Ovary (tissue), 3 donors: ENCODE measurements around the gene C7orf33.

Source experiments
- EP300 ChIP-seq: sonication (generic); formaldehyde crosslinking; IDR thresholded peaks from one replicate; pipeline ENCODE4 v1.6.1; 2017; ENCODE audit warnings: antibody characterized with exemption
- POLR2A ChIP-seq: fragments of 450-650 bp; IDR thresholded peaks from one replicate; pipeline ENCODE4 v1.6.1; 2017; ENCODE audit warnings: antibody characterized with exemption, mild to moderate bottlenecking, moderate library complexity
- TF ChIP-seq, protein P1 (sequence below), 3 donors: fragments of 450-650 bp in 2 of 3; fragments of 200-600 bp in 1 of 3; IDR thresholded peaks; one replicate each; pipeline versions ENCODE4 v1.5.1 to v1.8.0; 2016 to 2022; ENCODE audit warnings: antibody characterized with exemption in 3 of 3, mild to moderate bottlenecking in 1 of 3
- donor health status: DM: no; HTN: no; CAD: no.

GRCh38 chr7:148567524-148567923, 23.0 kb upstream of the C7orf33 start:
- TF ChIP-seq, protein P1, sequence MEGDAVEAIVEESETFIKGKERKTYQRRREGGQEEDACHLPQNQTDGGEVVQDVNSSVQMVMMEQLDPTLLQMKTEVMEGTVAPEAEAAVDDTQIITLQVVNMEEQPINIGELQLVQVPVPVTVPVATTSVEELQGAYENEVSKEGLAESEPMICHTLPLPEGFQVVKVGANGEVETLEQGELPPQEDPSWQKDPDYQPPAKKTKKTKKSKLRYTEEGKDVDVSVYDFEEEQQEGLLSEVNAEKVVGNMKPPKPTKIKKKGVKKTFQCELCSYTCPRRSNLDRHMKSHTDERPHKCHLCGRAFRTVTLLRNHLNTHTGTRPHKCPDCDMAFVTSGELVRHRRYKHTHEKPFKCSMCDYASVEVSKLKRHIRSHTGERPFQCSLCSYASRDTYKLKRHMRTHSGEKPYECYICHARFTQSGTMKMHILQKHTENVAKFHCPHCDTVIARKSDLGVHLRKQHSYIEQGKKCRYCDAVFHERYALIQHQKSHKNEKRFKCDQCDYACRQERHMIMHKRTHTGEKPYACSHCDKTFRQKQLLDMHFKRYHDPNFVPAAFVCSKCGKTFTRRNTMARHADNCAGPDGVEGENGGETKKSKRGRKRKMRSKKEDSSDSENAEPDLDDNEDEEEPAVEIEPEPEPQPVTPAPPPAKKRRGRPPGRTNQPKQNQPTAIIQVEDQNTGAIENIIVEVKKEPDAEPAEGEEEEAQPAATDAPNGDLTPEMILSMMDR (IDR thresholded peaks at IDR 0.05), result no peak
- no peak for TF ChIP-seq POLR2A
- no peak for TF ChIP-seq EP300
